AG09319 (cell line): ENCODE measurements around the gene COPS7A.

Experiments used
- DNase-seq: peaks from one replicate; pipeline ENCODE4 v3.0.0-alpha.2; 2010; ENCODE audit warnings: low read depth; ENCODE audit errors: extremely low read depth
- CTCF ChIP-seq: IDR thresholded peaks from 2 replicates; pipeline ENCODE4 v1.5.1; 2011; ENCODE audit warnings: low read depth, mild to moderate bottlenecking, inconsistent platforms, low read length, moderate library complexity

Gene COPS7A

DNA sequence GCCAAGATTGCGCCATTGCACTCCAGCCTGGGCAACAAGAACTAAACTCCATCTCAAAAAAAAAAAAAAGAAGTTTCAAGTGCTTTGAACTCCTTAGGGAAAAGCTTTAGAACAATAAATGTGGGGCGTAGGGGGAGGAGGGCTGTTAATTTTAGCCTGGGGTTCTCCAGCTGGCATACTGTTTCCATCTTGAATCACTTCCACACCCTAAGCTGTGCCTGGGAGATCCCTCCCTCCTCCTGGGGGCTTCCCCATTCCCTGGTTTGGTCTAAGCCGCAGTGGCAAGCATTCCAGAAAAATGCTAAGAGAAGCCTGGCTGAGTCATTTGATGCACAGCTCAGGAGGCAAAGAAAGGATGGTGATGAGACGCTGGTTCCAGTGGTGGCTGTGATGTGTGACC is 32.4 kb upstream of the COPS7A start:
- TF ChIP-seq CTCF = no peak
- no peak for DNase-seq

DNA sequence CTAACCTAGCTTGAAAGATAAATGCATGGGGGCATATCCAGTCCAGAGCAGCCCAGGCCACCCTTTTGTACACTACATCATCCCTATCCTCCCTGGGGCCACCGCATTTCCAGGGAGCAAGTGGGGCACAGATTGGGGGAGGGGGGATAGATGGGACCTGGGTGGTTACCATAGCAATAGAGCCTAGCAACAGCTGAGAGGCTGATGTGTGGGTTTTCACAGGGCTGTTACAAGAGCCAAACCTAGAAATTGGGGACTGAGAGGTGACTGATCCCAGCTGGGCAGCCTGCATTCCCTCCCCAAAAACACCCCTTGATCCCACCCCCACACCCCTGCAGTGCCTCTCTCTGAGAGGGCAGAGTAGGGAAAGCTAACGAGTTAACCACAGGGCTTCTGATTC is 31.0 kb upstream of the COPS7A start:
- DNase-seq = no peak
- no peak for TF ChIP-seq CTCF

- TF ChIP-seq CTCF = no peak
These were observed 30.0 kb upstream of the COPS7A start for GRCh38 chr12:6693832-6694355.

DNA sequence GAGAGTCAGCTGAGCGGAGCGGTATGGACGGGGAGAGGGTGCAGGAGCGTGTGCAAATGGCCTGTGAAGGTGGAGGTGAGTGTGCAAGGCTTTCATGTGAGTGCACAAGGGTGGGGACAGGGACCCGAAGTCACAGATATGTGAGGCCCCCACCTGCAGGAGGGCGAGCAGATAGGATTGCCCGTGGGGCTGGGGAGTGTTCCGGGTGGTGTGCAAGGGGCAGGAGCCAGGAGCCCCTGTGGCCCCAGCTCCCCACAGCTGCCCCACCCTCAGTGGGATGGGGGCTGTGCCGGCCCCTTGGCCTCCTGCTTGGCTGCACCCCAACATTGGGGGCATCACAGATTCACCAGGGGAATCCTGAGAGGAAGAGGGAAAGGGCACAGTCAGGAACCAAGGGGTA is 29.1 kb upstream of the COPS7A start:
- no peak for DNase-seq
- TF ChIP-seq CTCF = no peak

More at GRCh38 chr12:6693832-6694355, 30.0 kb upstream of the COPS7A start:
- no peak for DNase-seq

- TF ChIP-seq CTCF = no peak
These were observed 28.4 kb upstream of the COPS7A start for GRCh38 chr12:6695313-6696045.

DNA sequence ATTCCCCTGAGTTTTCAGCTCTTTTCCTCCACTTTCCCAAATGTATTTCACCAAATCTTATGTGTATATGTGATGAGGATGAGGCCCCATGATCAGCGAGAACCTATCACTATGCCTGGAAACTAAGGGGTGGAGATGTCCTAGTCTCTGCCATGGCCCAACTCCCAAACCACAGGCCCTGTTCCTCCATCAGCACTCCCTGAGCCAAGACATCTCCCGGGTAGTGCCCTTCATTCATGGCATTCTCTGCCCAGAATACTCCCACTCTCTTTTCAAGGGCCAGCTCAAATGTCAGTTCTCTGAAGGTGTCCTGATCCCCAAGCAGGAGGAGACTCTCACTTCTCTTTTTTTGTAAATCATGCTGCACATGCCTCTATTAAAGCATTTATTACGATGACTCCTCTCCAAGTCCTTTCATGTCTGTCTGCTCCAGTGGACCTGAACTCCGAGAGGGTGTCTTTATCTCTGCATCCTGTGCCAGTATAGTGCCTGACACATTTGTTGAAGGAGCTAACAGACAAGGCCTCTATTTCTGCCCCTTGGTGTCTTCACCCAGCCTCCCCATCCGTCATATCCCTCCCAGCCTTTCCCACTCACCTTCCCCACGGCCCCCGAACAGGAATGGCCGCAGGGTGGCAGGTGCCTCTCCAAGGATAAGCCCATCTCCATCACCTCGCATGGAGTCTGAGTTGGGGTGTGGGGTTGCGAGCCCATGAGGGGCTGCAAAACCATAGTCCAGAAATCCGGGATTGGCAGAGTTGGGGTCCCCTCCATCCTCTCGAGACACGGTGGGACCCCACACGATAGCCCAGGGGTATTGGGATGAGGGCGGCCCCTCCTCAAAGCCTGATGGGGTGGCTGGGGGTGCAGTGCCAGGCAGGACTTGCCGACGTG is 26.9 kb upstream of the COPS7A start:
- no peak for DNase-seq
- no peak for TF ChIP-seq CTCF

More at GRCh38 chr12:6695313-6696045, 28.4 kb upstream of the COPS7A start:
- no peak for DNase-seq
